RCC 7860 (cell line): ENCODE measurements around the gene MGP.

Experiments used
- DNase-seq: peaks from one replicate; pipeline ENCODE4 v3.0.0-alpha.2; 2015; ENCODE audit warnings: low spot score
- FAIRE-seq: peaks from 2 replicates; lab custom pipeline; 2012; peaks lifted over from hg19 to GRCh38; lab: Jason Lieb, UNC

The MGP gene

GRCh38 chr12:14903386-14904098 is 17.9 kb upstream of the MGP start:
- DNase-seq (no peak), FAIRE-seq (no peak)

DNA sequence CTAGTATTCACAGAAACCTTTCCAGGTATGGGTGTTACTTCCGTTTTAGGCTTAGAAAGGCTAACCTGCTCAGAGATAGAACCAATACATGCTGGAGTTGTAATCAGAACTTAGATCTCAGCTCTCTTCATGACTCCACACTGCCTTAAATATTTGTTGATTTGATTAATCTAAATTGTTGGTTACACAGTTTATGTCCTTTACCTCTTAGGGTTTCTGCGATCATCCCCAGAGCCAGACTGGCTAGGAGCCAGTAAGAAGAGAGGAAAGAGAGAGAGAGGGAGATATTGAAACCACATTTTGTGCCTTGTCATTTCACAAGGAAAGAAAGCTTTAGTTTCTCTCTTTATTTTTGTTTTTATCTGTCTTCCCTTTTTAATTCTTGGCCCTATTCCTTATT is 16.8 kb upstream of the MGP start:
- DNase-seq, result no peak

GRCh38 chr12:14901228-14901562 is 15.5 kb upstream of the MGP start:
- DNase-seq (no peak), FAIRE-seq (no peak)

More for the DNA sequence above, 16.8 kb upstream of the MGP start:
- FAIRE-seq, result no peak

- FAIRE-seq (no peak), DNase-seq (no peak)
Observed at GRCh38 chr12:14900521-14901227, 15.0 kb upstream of the MGP start.

- no peak for DNase-seq
- FAIRE-seq, result no peak
Observed at GRCh38 chr12:14896521-14897169, 11.0 kb upstream of the MGP start.

DNA sequence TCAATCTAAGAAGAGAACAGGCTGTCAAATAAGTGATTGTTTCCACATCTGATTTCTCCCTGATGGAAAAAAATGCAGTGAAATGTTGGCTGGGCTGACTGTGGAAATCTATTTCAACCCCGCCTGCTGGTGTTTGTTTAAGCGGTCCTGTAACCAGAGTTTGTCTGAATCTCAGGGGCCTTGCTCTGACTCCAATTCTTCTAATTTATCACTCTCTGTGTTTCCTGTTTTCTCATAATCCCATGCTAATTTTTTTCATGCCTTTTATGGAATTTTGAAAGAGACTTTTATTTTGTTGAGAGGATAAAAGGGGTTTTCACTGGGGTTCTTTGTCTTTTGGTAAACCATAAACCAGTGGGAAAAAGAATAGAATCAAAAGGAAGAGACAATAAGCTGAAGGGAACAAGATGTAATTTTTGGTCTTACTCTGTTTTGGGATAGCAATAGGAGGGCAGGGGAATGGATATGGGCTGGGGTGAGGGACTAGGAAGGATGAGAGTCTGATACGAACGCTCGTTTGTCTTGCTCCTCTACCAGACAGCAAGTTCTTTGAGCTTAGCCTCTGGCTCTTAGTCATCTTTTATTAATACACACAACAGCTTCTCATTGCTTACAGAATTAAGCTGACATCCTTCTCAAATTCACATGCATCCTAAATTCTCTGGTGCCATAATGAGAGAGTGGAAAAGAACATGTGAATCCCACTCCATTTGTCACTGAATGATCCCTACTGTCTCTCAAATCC is 8.0 kb upstream of the MGP start:
- no peak for DNase-seq
- FAIRE-seq, result no peak

DNA sequence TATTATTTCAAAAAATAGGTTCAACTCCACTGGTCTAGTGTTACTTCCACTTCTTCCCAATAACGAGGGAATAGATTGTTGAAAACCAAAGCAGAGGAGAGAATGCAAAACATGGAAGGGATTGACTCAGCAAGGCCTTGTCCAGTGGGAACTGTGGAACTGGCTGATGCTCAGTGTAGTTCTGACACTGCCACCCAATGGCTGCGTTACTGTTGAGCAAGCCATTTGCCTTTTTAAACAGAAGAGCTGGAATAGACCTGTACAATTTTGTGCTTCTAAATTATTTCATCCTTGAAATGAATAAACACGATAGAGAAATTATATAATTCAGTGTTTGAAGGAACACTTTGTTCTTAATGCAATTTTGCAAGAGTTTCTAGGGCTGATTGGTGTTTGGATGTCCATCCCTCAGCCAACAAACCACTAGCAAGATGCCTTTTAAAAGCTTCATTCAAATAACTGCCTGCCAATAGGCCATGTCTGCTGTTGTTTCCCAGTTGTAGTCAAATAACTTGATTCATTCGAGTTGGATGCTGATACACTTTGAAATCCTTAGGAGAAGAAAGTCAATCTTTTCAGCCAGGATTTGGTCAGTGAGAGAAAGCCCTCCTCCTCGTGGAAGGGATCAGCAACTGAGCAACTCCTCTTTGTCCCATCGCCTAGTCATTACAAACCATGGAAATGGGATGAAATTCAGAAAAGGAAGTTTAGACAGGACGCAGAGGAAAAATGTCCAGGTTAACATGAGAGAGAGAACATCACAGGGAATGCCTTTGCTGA is 7.3 kb upstream of the MGP start:
- FAIRE-seq, result no peak
- DNase-seq, result no peak

GRCh38 chr12:14890701-14891100 is 5.0 kb upstream of the MGP start:
- DNase-seq (no peak), FAIRE-seq (no peak)

DNA sequence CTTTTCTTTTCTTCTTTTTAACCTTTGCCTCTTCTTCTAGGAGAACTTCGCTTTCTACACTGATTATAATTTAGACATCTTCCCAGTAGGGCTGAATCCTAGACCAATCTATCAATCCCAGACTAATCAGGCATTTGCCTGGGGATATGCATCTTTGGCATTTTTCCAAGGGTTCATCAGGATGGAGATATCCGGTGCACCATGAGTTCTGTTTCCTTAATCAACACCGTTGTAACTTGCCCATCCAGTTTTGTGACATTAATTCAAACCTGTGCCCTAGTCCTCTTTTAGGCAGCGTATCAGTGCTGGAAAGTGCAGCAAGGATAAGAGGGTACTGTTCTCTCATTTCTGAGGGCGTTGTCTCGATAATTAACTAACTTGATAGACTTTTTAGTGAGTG is 617 bp upstream of the MGP start:
- no peak for FAIRE-seq
- no peak for DNase-seq

GRCh38 chr12:14884458-14884878 is 1.2 kb downstream of the MGP start:
- DNase-seq (peak; percentile 51), FAIRE-seq (peak; percentile 42)

GRCh38 chr12:14883686-14884085 is 2.0 kb downstream of the MGP start:
- DNase-seq, result no peak
- FAIRE-seq, result no peak

DNA sequence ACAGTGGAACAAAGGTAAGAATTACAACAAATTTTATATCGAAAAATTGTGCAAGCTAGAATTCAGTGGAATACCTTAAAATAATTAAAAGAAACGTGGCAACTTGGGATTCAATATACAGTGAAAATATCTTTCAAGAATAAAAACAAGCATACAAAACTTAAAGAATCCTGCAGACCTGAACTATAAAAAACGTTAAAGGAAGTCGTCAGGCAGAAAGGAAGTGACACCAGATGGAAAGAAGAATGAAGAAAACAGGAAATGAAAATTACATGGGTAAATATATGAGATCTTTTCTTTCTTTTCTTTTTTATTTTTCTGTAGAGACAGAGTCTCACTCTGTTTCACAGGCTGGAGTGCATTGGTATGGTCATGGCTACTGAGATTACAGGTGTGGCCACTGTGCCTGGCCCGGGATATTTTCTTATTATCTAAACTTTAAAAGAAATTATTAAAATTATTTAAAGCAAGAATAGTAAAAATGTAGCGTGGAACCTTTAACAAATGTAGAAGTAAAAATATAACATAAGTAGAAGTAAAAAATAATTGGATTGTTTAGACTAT is 4.7 kb downstream of the MGP start:
- FAIRE-seq (no peak), DNase-seq (no peak)

DNA sequence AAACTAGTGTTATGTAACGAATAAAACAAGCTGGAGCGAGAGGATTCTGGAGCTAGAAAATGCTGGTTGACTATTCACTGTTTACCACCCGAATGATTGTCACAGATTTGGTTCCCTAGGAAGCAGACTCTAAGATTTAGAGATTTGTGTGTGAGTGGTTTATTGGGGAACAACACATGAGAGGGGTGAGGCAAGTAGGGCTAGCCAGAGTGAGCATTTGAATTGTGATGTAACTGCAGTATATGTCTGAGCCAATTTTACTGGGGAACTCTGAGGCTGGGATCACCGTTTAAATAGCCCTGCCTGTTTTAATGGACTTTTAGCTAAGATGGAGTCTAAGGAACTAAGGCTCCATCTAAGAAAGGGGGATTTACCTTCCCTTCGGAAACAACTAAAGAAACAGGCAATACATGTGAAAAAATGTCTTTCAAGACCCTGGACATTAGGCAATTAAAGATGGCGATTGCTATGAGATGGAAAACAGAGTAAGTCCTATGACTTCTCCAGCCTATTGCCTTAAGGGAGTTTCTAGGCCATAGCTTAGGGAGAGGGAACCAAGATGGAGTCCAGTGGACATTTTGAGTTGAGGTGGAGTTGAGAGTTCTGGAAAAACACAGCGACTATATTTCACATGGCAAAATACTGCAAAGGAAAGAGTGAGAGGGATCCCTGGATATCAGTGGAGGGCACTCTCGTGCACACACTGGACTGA is 6.3 kb downstream of the MGP start:
- no peak for FAIRE-seq

GRCh38 chr12:14878488-14878887 is 7.2 kb downstream of the MGP start:
- FAIRE-seq, result no peak
- no peak for DNase-seq

More for the DNA sequence above, 6.3 kb downstream of the MGP start:
- no peak for DNase-seq

- FAIRE-seq, result no peak
- DNase-seq, result no peak
Observed at GRCh38 chr12:14876833-14877232, 8.8 kb downstream of the MGP start.

DNA sequence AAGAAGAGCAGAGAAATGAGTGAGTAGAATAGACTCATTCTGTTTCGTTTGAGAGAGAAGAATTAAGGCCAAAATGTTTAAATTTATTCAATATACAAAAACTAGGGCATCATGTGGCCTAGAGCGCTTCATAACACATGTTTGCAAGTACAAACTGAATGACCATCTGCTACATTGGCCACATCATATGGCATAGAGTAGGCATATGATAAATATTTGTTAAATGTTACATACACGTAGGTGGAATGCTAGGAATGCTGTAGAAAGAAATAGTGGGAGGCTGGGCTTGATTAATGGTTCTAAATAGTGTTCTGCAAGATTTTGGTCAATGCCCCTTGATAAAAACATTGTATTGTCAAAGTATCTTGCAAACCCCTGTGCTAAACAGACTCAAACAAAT is 10.8 kb downstream of the MGP start:
- no peak for DNase-seq
- FAIRE-seq, result no peak

DNA sequence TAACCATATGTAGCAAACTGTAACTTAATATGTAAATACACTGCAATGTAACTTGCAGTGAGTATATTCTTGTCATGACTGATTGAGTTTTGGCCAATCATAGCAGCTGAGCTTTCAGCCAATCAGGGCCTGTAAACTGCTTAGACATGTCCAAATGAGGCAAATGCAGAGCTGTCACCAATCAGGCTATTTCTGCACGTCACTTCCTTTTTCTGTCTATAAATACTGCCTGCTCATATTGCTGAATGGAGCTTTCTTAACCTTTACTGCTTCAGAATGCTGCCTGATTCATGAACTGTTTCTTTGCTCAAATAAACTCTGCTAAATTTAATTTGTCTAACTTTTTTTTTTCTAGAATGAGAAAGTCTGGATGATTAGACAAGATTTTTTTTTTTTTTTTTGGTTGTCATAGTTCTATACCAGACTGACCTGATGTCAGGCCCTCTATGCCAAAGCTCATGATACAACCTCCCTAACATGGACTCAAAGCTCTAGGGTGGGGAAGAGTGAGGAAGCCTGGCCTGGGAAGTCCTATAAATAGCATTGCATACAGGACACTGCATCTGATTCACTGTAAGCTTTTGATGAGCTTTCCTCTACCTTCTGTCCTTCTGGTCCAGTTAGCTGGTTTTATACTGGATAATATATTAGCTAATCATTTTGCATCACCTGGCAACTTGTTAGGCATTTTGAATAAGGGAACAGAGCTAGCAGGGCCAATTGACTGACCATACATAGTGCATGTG is 12.0 kb downstream of the MGP start:
- FAIRE-seq (no peak), DNase-seq (no peak)

DNA sequence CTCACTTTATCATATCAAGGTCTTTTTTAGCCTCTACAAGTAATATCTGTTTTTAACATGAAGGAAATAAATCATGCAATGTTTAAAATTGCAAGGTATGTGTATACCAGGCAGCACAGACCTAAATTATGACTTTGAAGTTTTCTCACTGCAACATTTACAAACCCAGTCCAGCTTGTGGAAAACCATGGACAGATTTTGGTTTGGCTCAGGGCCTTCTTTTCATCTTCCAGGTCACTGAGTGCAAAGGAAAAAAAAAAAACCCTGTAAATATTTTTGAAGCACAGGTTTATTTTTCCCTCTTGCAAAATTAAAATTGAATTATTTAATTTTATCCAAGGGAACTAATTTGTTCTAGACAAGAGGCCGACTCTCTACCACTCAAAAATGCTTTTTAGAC is 13.8 kb downstream of the MGP start:
- FAIRE-seq (no peak), DNase-seq (no peak)

- FAIRE-seq (no peak), DNase-seq (no peak)
Observed at GRCh38 chr12:14871247-14871646, 14.4 kb downstream of the MGP start.
